Common myeloid progenitor, CD34-positive (primary cell): ENCODE data around the gene MYOG.

Experiments
- CTCF ChIA-PET: fragments of 350-600 bp; sonication (Branson Sonifier 250); formaldehyde crosslinking; loops from one replicate; lab custom pipeline; 2021; ENCODE audit warnings: antibody characterized with exemption; lab: Charles Lee
- POLR2A ChIA-PET: fragments of 350-600 bp; sonication (Branson Sonifier 250); formaldehyde crosslinking; loops from one replicate; lab custom pipeline; 2021; ENCODE audit warnings: antibody characterized with exemption; lab: Charles Lee
- DNase-seq, 3 donors: peaks; one replicate each; pipeline versions ENCODE4 v3.0.0 to v3.0.0-alpha.2; 2013
- H3K27ac ChIP-seq, 2 experiments: 1 replicate in 1 of 2; 2 replicates in 1 of 2; pipeline ENCODE4 v1.7.0; 2013; ENCODE audit warnings: inconsistent platforms in 2 of 2, low read length in 2 of 2, mild to moderate bottlenecking in 2 of 2, low read depth in 1 of 2, moderate library complexity in 1 of 2; ENCODE audit not compliant: severe bottlenecking in 2 of 2, insufficient read depth in 1 of 2, poor library complexity in 1 of 2
- H3K27me3 ChIP-seq, 5 experiments: replicated peaks in 2 of 5; 1 replicate in 3 of 5; 2 replicates in 2 of 5; pipeline versions ENCODE4 v1.6.1 to v1.7.0; 2013; ENCODE audit warnings: low read length in 4 of 5, mild to moderate bottlenecking in 2 of 5, moderate library complexity in 2 of 5, inconsistent platforms in 1 of 5; ENCODE audit not compliant: insufficient read depth in 5 of 5, control insufficient read depth in 4 of 5
- H3K36me3 ChIP-seq, 4 experiments: 1 replicate in 2 of 4; 2 replicates in 2 of 4; pipeline versions ENCODE4 v1.6.1 to v1.7.0; 2013; ENCODE audit warnings: low read length in 3 of 4, control low read depth in 1 of 4, mild to moderate bottlenecking in 1 of 4; ENCODE audit not compliant: control insufficient read depth in 4 of 4, insufficient read depth in 4 of 4
- H3K4me1 ChIP-seq, 4 experiments: 1 replicate in 3 of 4; 2 replicates in 1 of 4; pipeline versions ENCODE4 v1.6.1 to v1.7.1; 2013; ENCODE audit warnings: low read length in 3 of 4, mild to moderate bottlenecking in 3 of 4, control low read depth in 1 of 4, inconsistent platforms in 1 of 4, moderate library complexity in 1 of 4; ENCODE audit not compliant: control insufficient read depth in 4 of 4, insufficient read depth in 4 of 4; ENCODE audit errors: control extremely low read depth in 1 of 4
- H3K4me3 ChIP-seq, 7 experiments: 1 replicate in 4 of 7; 2 replicates in 3 of 7; pipeline versions ENCODE4 v1.5.1 to v1.7.0; 2013; ENCODE audit warnings: mild to moderate bottlenecking in 7 of 7, low read length in 6 of 7, moderate library complexity in 6 of 7, inconsistent platforms in 2 of 7, low read depth in 2 of 7, control low read depth in 1 of 7; ENCODE audit not compliant: insufficient read depth in 4 of 7, control insufficient read depth in 1 of 7; ENCODE audit errors: extremely low read depth in 1 of 7
- H3K9me3 ChIP-seq, 5 experiments: 1 replicate in 4 of 5; 2 replicates in 1 of 5; pipeline versions ENCODE4 v1.6.1 to v1.7.1; 2013; ENCODE audit warnings: low read length in 4 of 5, mild to moderate bottlenecking in 2 of 5, inconsistent platforms in 1 of 5, low read depth in 1 of 5, moderate library complexity in 1 of 5; ENCODE audit not compliant: control insufficient read depth in 4 of 5, insufficient read depth in 2 of 5; ENCODE audit errors: control extremely low read depth in 1 of 5
- WGBS: methylation state at CpG from one replicate; pipeline ENCODE4 v1.1.5; 2013; ENCODE audit not compliant: insufficient coverage; 5-methylcytosine and 5-hydroxymethylcytosine counted together

The MYOG gene

GRCh38 chr1:203077956-203078355, 7.9 kb downstream of the MYOG start:
- no CpG with 5 or more reads among the region's 2 CpGs for WGBS
- Histone ChIP-seq H3K9me3 (no peaks in the 10 kb centered on the region), H3K27ac (no peak overlapping the region), H3K36me3 (no peaks in the 10 kb centered on the region), H3K4me3 (no peak overlapping the region), H3K27me3 (peaks cover 0 to 35% (median 2%) of the 10 kb centered on the region in 5 experiments), H3K4me1 (peaks cover 0 to 27% (median 20%) of the 10 kb centered on the region in 4 experiments)
- POLR2A ChIA-PET, result no interaction called here
- no peak for DNase-seq
- CTCF ChIA-PET, result interaction anchor here (0.9 to 2.9 kb wide), 6 partner anchors 16 to 189 kb away, joined by 3 to 8 read pairs (median 5); no protein-coding TSS in a partner anchor

- 100% methylated on average over 2 of the region's 3 CpGs for WGBS
- Histone ChIP-seq H3K27me3 (peaks cover 0 to 35% (median 2%) of the 10 kb centered on the region in 5 experiments), H3K27ac (no peak overlapping the region), H3K36me3 (no peaks in the 10 kb centered on the region), H3K4me1 (peaks cover 0 to 22% (median 17%) of the 10 kb centered on the region in 4 experiments), H3K9me3 (no peaks in the 10 kb centered on the region), H3K4me3 (no peak overlapping the region)
- ChIA-PET CTCF (interaction anchor here (0.9 to 2.9 kb wide), 10 partner anchors 15 to 190 kb away, joined by 3 to 8 read pairs (median 4); no protein-coding TSS in a partner anchor), POLR2A (no interaction called here)
- DNase-seq, result no peak
Observed at GRCh38 chr1:203077367-203077766, 8.4 kb downstream of the MYOG start.

GRCh38 chr1:203076031-203076511, 9.7 kb downstream of the MYOG start:
- ChIA-PET POLR2A (no interaction called here), CTCF (interaction anchor here (1.1 to 2.9 kb wide), 7 partner anchors 9 to 191 kb away, joined by 3 to 8 read pairs (median 4); no protein-coding TSS in a partner anchor)
- Histone ChIP-seq H3K9me3 (no peaks in the 10 kb centered on the region), H3K27me3 (peaks cover 0 to 40% (median 2%) of the 10 kb centered on the region in 5 experiments), H3K36me3 (no peaks in the 10 kb centered on the region), H3K27ac (no peak overlapping the region), H3K4me1 (peaks cover 0 to 22% (median 16%) of the 10 kb centered on the region in 4 experiments), H3K4me3 (peak overlapping the region in 5 of 7 experiments; percentile 39 to 72 (median 64))
- 5% methylated on average over 25 of the region's 30 CpGs for WGBS
- peak; percentile 75 to 94 (median 91) for DNase-seq

GRCh38 chr1:203075236-203076030, 10.4 kb downstream of the MYOG start:
- 4% methylated on average over 49 of the region's 56 CpGs for WGBS
- POLR2A ChIA-PET, result no interaction called here
- H3K27ac ChIP-seq, result no peak overlapping the region
- peaks cover 0 to 22% (median 16%) of the 10 kb centered on the region in 4 experiments for H3K4me1 ChIP-seq
- CTCF ChIA-PET, result interaction anchor here (1.7 to 2.9 kb wide), 4 partner anchors 9 to 192 kb away, joined by 4 to 7 read pairs (median 5); no protein-coding TSS in a partner anchor
- H3K36me3 ChIP-seq, result no peaks in the 10 kb centered on the region
- H3K4me3 ChIP-seq, result peak overlapping the region; percentile 25 to 72 (median 48)
- H3K9me3 ChIP-seq, result no peaks in the 10 kb centered on the region
- peak; percentile 25 to 64 (median 52) for DNase-seq
- H3K27me3 ChIP-seq, result peaks cover 0 to 35% (median 2%) of the 10 kb centered on the region in 5 experiments

- Histone ChIP-seq H3K36me3 (no peaks in the 10 kb centered on the region), H3K4me3 (no peak overlapping the region), H3K9me3 (no peaks in the 10 kb centered on the region), H3K27me3 (peaks cover 0 to 33% (median 2%) of the 10 kb centered on the region in 5 experiments), H3K4me1 (peaks cover 0 to 23% (median 18%) of the 10 kb centered on the region in 4 experiments), H3K27ac (no peak overlapping the region)
- POLR2A ChIA-PET, result no interaction called here
- DNase-seq, result no peak
- CTCF ChIA-PET, result interaction anchor here (1.0 kb wide), 1 partner anchor 18 kb away, joined by 3 read pairs; no protein-coding TSS in a partner anchor
Observed at GRCh38 chr1:203074610-203075009, 11.2 kb downstream of the MYOG start.

- Histone ChIP-seq H3K9me3 (no peaks in the 10 kb centered on the region), H3K27me3 (peaks cover 0 to 33% (median 2%) of the 10 kb centered on the region in 5 experiments), H3K36me3 (no peaks in the 10 kb centered on the region), H3K4me3 (no peak overlapping the region), H3K27ac (no peak overlapping the region), H3K4me1 (peaks cover 1 to 34% (median 28%) of the 10 kb centered on the region in 4 experiments)
- 100% methylated on average over 2 of the region's 2 CpGs for WGBS
- DNase-seq, result no peak
- ChIA-PET POLR2A (interaction anchor here (0.6 kb wide), 1 partner anchor 1444 kb away, joined by 3 read pairs; no protein-coding TSS in a partner anchor), CTCF (interaction anchor here (0.6 to 1.1 kb wide), 4 partner anchors 10 to 65 kb away, joined by 3 to 6 read pairs (median 4); no protein-coding TSS in a partner anchor)
Observed at GRCh38 chr1:203073469-203073868, 12.3 kb downstream of the MYOG start.
